HCT116 (cell line): ENCODE measurements around the gene ANO3.

Experiments
- CTCF ChIP-seq, 3 experiments: fragments of 200-600 bp in 1 of 3; sonication (generic) in 1 of 3; IDR thresholded peaks in 2 of 3; conservative IDR thresholded peaks in 1 of 3; 2 replicates each; pipeline ENCODE4 v1.5.1; 2012 to 2017; ENCODE audit warnings: low read depth in 2 of 3, low read length in 2 of 3, antibody characterized with exemption in 1 of 3, borderline replicate concordance in 1 of 3, control low read depth in 1 of 3, mild to moderate bottlenecking in 1 of 3, mixed read lengths in 1 of 3, mixed run types in 1 of 3, moderate library complexity in 1 of 3; ENCODE audit not compliant: insufficient read depth in 1 of 3
- MAX ChIP-seq: IDR thresholded peaks from 2 replicates; pipeline ENCODE4 v1.6.1; 2012
- POLR2A ChIP-seq: IDR thresholded peaks from 2 replicates; pipeline ENCODE4 v1.7.0; 2011; ENCODE audit warnings: borderline replicate concordance; ENCODE audit not compliant: insufficient read depth, insufficient read length; ENCODE audit errors: extremely low read depth
- TCF7L2 ChIP-seq: IDR thresholded peaks from 2 replicates; pipeline ENCODE4 v1.7.0; 2011; ENCODE audit warnings: borderline replicate concordance, inconsistent platforms; ENCODE audit not compliant: insufficient read depth, insufficient read length; ENCODE audit errors: extremely low read depth

- no peak for TF ChIP-seq MAX
- TF ChIP-seq TCF7L2 = no peak
- no peak for TF ChIP-seq CTCF (IDR thresholded peaks at IDR 0.05 in 2 of 3, conservative IDR thresholded peaks at IDR 0.05 in 1 of 3; ENCODE audit: borderline replicate concordance in 1 of 3, insufficient read depth in 1 of 3, low read depth in 2 of 3, low read length in 2 of 3)
- no peak for TF ChIP-seq POLR2A
Measured at GRCh38 chr11:26442131-26442530, 110.2 kb downstream of the ANO3 start.
